Activated T-cell treated with anti-CD3 and anti-CD28 coated beads for 48 hours (primary cell): ENCODE measurements around the gene INAVA.

Experiments
- DNase-seq: peaks from one replicate; pipeline ENCODE4 v3.0.0-alpha.2; 2020; ENCODE audit warnings: low read depth

The INAVA gene

GRCh38 chr1:200894712-200895442, at the start of gene INAVA:
Gene INAVA, plus strand, starts transcription at chr1:200894900. Its CDS starts 3,501 bp downstream, at chr1:200898401.
- DNase-seq = no peak

- no peak for DNase-seq
Measured at GRCh38 chr1:200845360-200845759, 49.3 kb upstream of the INAVA start.

DNA sequence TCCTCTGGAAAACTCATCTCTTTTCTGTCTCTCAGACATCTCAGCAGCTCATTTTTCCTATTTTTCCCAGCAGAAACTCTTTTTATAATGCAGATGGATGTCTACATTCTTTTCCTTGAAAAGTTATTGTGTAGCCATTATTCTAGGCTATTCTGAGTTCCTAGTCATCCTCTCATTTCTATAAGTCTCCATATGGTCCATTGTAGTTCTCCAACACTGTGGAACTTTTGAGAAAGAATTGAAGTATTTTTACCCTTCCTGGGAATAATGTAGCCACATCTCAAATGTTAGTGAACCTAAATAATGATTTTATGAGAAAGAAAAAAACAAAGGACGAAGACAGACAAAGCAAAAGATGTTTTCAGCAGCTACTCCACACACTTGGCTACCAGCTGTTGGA, 48.3 kb upstream of the INAVA start:
- no peak for DNase-seq

DNA sequence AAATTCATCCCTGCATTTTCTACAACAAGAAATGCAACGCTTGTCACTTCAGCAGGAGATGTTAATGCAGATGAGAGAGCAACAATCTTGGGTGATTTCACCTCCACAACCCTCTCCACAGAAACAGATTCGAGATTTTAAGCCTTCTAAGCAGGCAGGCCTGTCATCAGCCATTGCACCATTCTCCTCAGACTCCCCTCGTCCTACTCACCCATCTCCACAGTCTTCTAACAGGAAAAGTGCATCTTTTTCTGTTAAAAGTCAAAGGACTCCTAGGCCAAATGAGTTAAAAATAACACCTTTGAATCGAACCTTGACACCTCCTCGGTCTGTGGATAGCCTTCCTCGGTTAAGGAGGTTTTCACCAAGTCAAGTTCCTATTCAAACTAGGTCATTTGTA, 45.3 kb upstream of the INAVA start:
- no peak for DNase-seq

DNA sequence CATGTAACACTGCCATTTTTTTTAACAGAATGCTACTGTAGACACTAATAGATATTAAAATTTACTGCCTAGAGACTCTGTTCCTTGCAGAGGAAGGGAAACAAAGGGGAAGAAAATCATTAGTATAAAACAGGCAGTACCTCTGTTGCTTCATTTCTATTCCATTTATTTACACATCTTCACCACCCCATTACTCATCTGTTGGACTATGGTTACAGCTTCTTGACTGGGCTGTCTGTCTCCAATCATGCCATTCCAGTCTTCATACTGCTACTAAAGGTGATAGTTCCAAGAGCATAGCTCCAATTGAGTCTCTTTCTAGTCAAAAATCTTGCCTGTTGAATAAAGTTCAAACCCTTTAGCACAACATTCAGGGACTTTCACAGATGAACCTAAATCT, 44.1 kb upstream of the INAVA start:
- no peak for DNase-seq

GRCh38 chr1:200856716-200857357, 37.9 kb upstream of the INAVA start:
- DNase-seq = no peak

GRCh38 chr1:200857804-200858203, 36.9 kb upstream of the INAVA start:
- DNase-seq = no peak

DNA sequence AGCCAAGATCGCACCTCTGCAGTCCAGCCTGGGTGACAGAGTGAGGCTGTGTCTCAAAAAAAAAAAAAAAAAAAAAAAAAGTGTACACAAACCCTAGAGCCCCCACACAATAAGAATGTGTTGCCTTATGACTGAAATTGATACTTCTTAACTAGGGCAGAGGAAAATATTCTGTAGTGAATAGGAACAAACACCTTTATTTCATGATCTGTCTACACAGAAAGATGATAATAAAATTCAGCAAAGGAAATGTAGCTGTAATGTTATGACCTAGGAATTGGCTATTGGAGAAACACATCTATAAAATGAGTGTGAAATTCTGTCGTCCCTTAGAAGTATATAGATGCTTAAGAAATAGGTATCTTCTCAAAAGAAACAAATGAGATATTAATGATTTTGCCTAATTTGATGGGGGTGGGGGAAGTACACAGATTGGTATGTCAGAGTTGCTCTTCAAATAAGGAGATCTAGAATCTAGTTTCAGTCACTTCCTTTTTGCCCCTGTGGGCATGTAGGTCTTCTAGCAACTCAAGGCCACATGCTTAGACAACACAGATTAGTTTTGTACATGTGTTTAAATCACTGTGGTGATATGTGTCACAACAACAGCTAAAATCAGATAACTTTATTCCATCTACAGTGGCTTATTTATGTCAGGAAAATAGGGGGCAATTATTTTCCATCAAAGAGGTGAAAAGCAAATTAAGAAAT, 32.6 kb upstream of the INAVA start:
- DNase-seq = no peak

GRCh38 chr1:200862713-200863415, 31.8 kb upstream of the INAVA start:
- DNase-seq = no peak

DNA sequence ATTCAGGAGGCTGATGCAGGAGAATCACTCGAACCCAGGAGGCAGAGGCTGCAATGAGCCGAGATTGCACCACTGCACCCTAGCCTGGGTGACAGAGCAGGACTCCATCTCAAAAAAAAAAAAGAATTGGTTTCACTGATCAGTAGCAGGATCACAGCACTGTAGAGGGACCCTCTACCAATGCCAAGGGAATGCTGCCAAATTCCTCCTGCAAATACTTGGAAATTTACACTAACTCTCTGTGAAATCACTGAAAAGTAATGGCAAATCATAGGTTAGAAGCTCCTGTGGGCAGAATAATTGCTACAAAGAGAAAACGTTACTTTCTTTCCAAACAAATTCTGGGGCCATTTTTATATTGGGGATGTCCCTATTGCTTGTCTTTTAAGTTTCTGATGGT, 28.6 kb upstream of the INAVA start:
- DNase-seq = no peak

DNA sequence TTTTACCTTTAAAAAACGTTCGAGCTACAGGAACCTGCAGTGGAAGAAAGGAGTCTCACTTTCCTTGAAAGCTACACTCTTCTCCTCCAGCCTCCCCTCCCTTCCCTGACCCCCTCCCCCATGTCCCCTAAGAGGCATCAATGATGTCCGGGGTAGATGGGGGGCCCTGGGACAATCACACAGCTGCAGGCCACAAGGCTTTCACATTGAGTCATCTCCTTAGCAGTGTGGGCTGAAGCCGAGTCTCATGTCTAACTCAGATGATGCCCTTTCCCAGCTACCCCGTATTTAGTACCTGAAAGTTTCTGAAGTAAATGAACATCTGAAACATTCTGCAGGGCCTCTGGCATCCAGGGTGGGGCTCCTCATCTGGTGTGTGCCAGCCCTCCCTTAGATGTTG, 28.2 kb upstream of the INAVA start:
- peak; percentile 50 for DNase-seq

GRCh38 chr1:200867018-200867811, 27.5 kb upstream of the INAVA start:
- no peak for DNase-seq

DNA sequence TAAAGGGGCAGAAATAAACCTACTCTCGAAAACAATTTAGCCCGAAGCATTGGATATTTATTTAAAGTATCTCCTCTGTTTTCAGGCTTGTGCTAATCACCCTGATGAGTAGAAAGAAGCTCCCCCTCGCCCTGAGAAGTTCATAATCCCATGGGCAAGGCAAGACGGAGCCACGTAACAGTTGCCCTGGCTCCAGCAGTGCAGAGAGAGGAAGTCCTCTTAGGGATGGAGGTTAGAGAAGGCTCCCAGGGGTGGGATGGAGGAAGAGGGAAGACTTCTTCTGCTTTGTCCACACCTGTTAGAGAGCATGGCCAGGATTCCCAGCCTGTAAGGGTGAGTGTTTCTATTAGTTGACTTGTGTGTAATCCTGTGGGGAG, 25.3 kb upstream of the INAVA start:
- no peak for DNase-seq

- DNase-seq = no peak
Measured at GRCh38 chr1:200869753-200870391, 24.8 kb upstream of the INAVA start.

DNA sequence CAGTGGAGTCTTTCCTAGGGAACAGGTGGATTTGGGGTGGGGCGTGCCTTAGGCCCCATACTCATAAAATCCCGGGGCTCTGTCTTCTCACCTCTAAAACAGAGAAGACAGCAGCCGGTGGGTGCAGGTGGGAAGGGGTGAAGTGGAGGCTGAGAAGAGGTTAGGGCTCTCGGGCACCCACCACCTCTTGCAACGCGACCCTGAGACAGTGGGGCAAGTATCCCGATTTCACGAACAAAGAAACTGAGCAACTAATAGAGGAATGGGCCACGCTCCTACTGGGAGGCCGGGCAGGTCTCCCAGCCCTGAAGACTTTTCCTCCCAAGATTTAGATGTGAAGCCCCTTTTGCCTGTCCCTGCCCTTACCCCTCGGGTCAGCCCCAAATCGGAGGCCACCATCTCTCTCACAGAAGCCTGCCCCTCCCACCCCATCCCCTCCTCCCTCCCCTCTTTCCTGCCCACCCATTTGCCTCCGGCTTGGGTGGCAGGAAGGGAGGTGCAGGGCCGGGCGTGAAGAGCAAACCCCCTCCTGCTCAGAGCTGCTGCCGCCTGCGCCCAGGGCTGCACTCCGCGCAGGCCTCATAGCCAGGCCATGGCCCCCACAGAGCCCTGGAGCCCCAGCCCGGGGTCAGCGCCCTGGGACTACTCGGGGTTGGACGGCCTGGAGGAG, 22.1 kb upstream of the INAVA start, which contains the start of gene GPR25:
TSS of gene GPR25 (plus strand) at position 536 of the 670 bp plus-strand sequence. CDS start at position 593, 57 bp downstream.
- no peak for DNase-seq

GRCh38 chr1:200873116-200873670, 21.5 kb upstream of the INAVA start:
- no peak for DNase-seq

GRCh38 chr1:200873671-200874397, 20.9 kb upstream of the INAVA start:
- DNase-seq = no peak

DNA sequence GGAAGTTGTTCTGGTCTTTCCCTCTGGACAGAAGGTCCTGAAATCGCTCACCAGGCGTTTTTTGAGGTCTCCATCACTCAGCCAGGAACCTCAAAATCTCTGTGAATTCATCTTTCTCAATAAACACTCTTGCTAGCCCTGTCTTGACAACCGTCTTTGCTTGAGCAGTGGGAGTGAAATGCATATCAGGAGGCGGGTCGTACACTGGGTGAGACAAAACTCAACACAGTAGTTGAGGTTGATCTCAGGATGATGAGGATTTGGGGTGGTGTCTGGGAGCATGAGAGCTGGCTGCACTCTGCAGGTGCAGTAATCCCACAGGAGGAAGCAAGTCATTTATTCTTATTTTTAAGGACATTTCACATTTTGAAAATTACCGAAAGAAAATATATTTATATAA, 20.0 kb upstream of the INAVA start:
- no peak for DNase-seq

DNA sequence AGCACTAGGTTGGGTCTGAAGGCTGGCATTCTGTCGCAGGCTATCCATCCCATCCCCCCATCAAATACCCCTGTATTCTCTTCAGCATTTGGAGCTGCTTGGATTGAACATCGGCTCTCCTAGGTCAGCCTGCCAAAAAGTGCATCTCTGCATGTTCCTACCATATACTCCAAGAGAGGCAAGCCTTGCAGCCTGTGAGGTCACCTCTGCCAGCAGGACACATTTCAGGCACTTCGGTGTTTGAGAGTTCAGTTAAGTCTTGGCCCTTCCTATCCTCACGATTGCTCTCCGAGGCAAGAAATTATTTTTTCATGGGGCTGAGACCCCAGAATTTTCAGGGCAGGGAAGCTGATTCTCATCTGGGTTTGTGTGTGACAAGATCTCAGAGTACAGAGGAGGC, 19.3 kb upstream of the INAVA start:
- no peak for DNase-seq

DNA sequence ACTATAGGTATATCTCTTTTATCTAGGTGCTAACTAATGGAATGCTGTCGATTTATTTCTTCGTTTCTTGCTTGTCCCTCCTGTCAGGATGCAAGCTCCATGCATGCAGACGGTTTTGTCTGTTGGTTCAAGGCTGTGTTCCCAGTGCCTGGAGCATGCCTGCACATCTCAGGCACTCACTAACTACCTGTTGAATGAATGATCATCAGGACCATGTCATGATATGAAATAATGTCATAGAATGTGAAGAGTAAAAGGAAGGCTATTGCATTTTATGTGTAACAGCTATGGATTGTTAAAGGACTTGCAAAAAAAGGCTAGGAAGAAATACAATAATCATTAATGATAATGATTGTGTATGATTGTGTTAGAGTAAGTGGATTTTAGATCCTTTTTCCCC, 17.7 kb upstream of the INAVA start:
- DNase-seq = no peak
